ENCODE measurements around the gene PHPT1.
A peak's percentile ranks its signal among the peaks of the same experiment; 100 is the strongest.

The PHPT1 gene

GRCh38 chr9:136846376-136847087 is 2.7 kb upstream of the PHPT1 start:
- peaks cover 9% of the 10 kb centered on the region; the same call in 1 of the 2 replicates for H3K36me3 ChIP-seq (ENCODE audit: insufficient read depth, low read length)
- no peak overlapping the region for H3K9ac ChIP-seq (ENCODE audit: low read length)
- H3F3A ChIP-seq (ENCODE audit: insufficient read depth, low read length): no peaks in the 10 kb centered on the region
- H3K4me2 ChIP-seq (ENCODE audit: low read length): no peak overlapping the region
- peaks cover 29% of the 10 kb centered on the region for H3K4me1 ChIP-seq (ENCODE audit: insufficient read depth, low read length, severe bottlenecking)
- H3K9me2 ChIP-seq (ENCODE audit: low read depth, low read length): no peaks in the 10 kb centered on the region
- H3K9me3 ChIP-seq (ENCODE audit: low read length): no peaks in the 10 kb centered on the region
- no peaks in the 10 kb centered on the region for H3K79me2 ChIP-seq (ENCODE audit: insufficient read depth, low read length)
- no peak overlapping the region for H3K27ac ChIP-seq (ENCODE audit: low read depth, low read length, poor library complexity, severe bottlenecking)
- H4K20me1 ChIP-seq (ENCODE audit: insufficient read depth, low read length): no peaks in the 10 kb centered on the region
- TF ChIP-seq CTCF (IDR thresholded peaks at IDR 0.05; ENCODE audit: low read length) (no peak), EZH2 (IDR thresholded peaks at IDR 0.05; ENCODE audit: borderline replicate concordance, low read length) (no peak)
- H3K4me3 ChIP-seq (ENCODE audit: low read depth, low read length, poor library complexity, severe bottlenecking): no peak overlapping the region
- no peaks in the 10 kb centered on the region for H3K27me3 ChIP-seq (ENCODE audit: insufficient read depth, low read length)
- H2AFZ ChIP-seq (ENCODE audit: low read length): no peak overlapping the region

GRCh38 chr9:136847088-136847825 is 2.0 kb upstream of the PHPT1 start:
- H3K9me2 ChIP-seq (ENCODE audit: low read depth, low read length): no peaks in the 10 kb centered on the region
- no peak overlapping the region; the same call in 1 of the 2 replicates for H3K9ac ChIP-seq (ENCODE audit: low read length)
- H3K9me3 ChIP-seq (ENCODE audit: low read length): no peaks in the 10 kb centered on the region
- H3K4me1 ChIP-seq (ENCODE audit: insufficient read depth, low read length, severe bottlenecking): peaks cover 22% of the 10 kb centered on the region
- no peaks in the 10 kb centered on the region for H3K79me2 ChIP-seq (ENCODE audit: insufficient read depth, low read length)
- H3K4me2 ChIP-seq (ENCODE audit: low read length): peak overlapping the region; percentile 76
- no peaks in the 10 kb centered on the region for H4K20me1 ChIP-seq (ENCODE audit: insufficient read depth, low read length)
- H3K27ac ChIP-seq (ENCODE audit: low read depth, low read length, poor library complexity, severe bottlenecking): peak overlapping the region; percentile 76
- H3K27me3 ChIP-seq (ENCODE audit: insufficient read depth, low read length): no peaks in the 10 kb centered on the region
- H3F3A ChIP-seq (ENCODE audit: insufficient read depth, low read length): no peaks in the 10 kb centered on the region
- peak overlapping the region; percentile 65 for H3K4me3 ChIP-seq (ENCODE audit: low read depth, low read length, poor library complexity, severe bottlenecking)
- no peak overlapping the region for H2AFZ ChIP-seq (ENCODE audit: low read length)
- no peak for TF ChIP-seq CTCF (IDR thresholded peaks at IDR 0.05; ENCODE audit: low read length)
- no peak for TF ChIP-seq EZH2 (IDR thresholded peaks at IDR 0.05; ENCODE audit: borderline replicate concordance, low read length)
- H3K36me3 ChIP-seq (ENCODE audit: insufficient read depth, low read length): peaks cover 9% of the 10 kb centered on the region; the same call in 1 of the 2 replicates

GRCh38 chr9:136847826-136848392 is 1.3 kb upstream of the PHPT1 start:
- no peak for TF ChIP-seq CTCF (IDR thresholded peaks at IDR 0.05; ENCODE audit: low read length)

More at GRCh38 chr9:136847826-136848392, 1.3 kb upstream of the PHPT1 start:
- Histone ChIP-seq H3K9me3 (ENCODE audit: low read length) (no peaks in the 10 kb centered on the region), H3F3A (ENCODE audit: insufficient read depth, low read length) (no peaks in the 10 kb centered on the region), H3K4me1 (ENCODE audit: insufficient read depth, low read length, severe bottlenecking) (peaks cover 19% of the 10 kb centered on the region), H3K9ac (ENCODE audit: low read length) (peak overlapping the region; percentile 65), H3K79me2 (ENCODE audit: insufficient read depth, low read length) (no peaks in the 10 kb centered on the region), H3K4me3 (ENCODE audit: low read depth, low read length, poor library complexity, severe bottlenecking) (peak overlapping the region; percentile 65), H3K36me3 (ENCODE audit: insufficient read depth, low read length) (peaks cover 9% of the 10 kb centered on the region; the same call in 1 of the 2 replicates), H2AFZ (ENCODE audit: low read length) (no peak overlapping the region), H3K27ac (ENCODE audit: low read depth, low read length, poor library complexity, severe bottlenecking) (peak overlapping the region; percentile 76), H3K9me2 (ENCODE audit: low read depth, low read length) (no peaks in the 10 kb centered on the region), H4K20me1 (ENCODE audit: insufficient read depth, low read length) (no peaks in the 10 kb centered on the region), H3K27me3 (ENCODE audit: insufficient read depth, low read length) (no peaks in the 10 kb centered on the region), H3K4me2 (ENCODE audit: low read length) (peak overlapping the region; percentile 76)
